Endodermal cell (in vitro differentiated cells): Measurements from ENCODE around the gene CHMP5. TPM values are rescaled to one million over a fixed set of nuclear protein-coding genes. Genes with fewer than 3 reads are reported as not detected.

Experiments used
- DNase-seq: peaks from one replicate; pipeline ENCODE4 v3.0.0-alpha.2; 2017
- H3K27ac ChIP-seq: 2 replicates; pipeline ENCODE4 v1.5.1; 2013; ENCODE audit warnings: mild to moderate bottlenecking, low read depth, low read length, moderate library complexity
- H3K27me3 ChIP-seq: 2 replicates; pipeline ENCODE4 v1.6.1; 2013; ENCODE audit warnings: mild to moderate bottlenecking, low read length, moderate library complexity; ENCODE audit not compliant: insufficient read depth, control insufficient read depth, poor library complexity, severe bottlenecking
- H3K36me3 ChIP-seq: 2 replicates; pipeline ENCODE4 v1.7.0; 2013; ENCODE audit warnings: mild to moderate bottlenecking, low read length, moderate library complexity; ENCODE audit not compliant: control insufficient read depth, insufficient read depth
- H3K4me1 ChIP-seq: one replicate; pipeline ENCODE4 v1.7.0; 2013; ENCODE audit warnings: low read length; ENCODE audit not compliant: control insufficient read depth, insufficient read depth
- H3K4me3 ChIP-seq: 2 replicates; pipeline ENCODE4 v1.5.1; 2013; ENCODE audit warnings: mild to moderate bottlenecking, low read length, moderate library complexity
- H3K9ac ChIP-seq: 2 replicates; pipeline ENCODE4 v1.6.1; 2013; ENCODE audit warnings: mild to moderate bottlenecking, low read length, moderate library complexity; ENCODE audit not compliant: poor library complexity, severe bottlenecking; ENCODE audit errors: extremely low read depth
- H3K9me3 ChIP-seq: 2 replicates; pipeline ENCODE4 v1.6.1; 2013; ENCODE audit warnings: mild to moderate bottlenecking, low read length, moderate library complexity; ENCODE audit not compliant: control insufficient read depth
- H3K27ac Mint-ChIP-seq: 2 replicates; pipeline ENCODE4 v1.8.0; 2020; ENCODE audit warnings: mixed read lengths
- H3K27me3 Mint-ChIP-seq: 2 replicates; pipeline ENCODE4 v1.8.0; 2021; ENCODE audit warnings: mild to moderate bottlenecking, mixed read lengths; ENCODE audit not compliant: insufficient read depth
- H3K36me3 Mint-ChIP-seq: 2 replicates; pipeline ENCODE4 v1.8.0; 2020; ENCODE audit warnings: low read depth, mixed read lengths
- H3K4me1 Mint-ChIP-seq: 2 replicates; pipeline ENCODE4 v1.8.0; 2020; ENCODE audit warnings: mixed read lengths
- H3K4me3 Mint-ChIP-seq: 2 replicates; pipeline ENCODE4 v1.8.0; 2020; ENCODE audit warnings: mild to moderate bottlenecking, moderate library complexity, mixed read lengths
- H3K9me3 Mint-ChIP-seq: 2 replicates; pipeline ENCODE4 v1.8.0; 2020; ENCODE audit warnings: mild to moderate bottlenecking, mixed read lengths
- CTCF ChIP-seq: fragments of 200-600 bp; sonication (generic); conservative IDR thresholded peaks from 2 replicates; pipeline ENCODE4 v1.5.0; 2021; ENCODE audit warnings: antibody characterized with exemption, mild to moderate bottlenecking
- WGBS, 2 experiments: methylation state at CpG; one replicate each; pipeline versions ENCODE4 v1.1.5 to v1.1.7; 2013; ENCODE audit warnings: missing lambda C conversion rate in 2 of 2, mixed read lengths in 1 of 2; ENCODE audit not compliant: insufficient coverage in 1 of 2, insufficient read length in 1 of 2; 5-methylcytosine and 5-hydroxymethylcytosine counted together
- total RNA-seq, 2 donors: library from RNA; stranded (reverse); fragmentation: NEBNext Ultra II Directional in 1 of 2; extraction: Animal tissue kit (Norgen Biotek cat#: 25700) in 1 of 2; gene quantifications; 2 replicates in 1 of 2; 3 replicates in 1 of 2; pipeline ENCODE4 v1.2.1, GENCODE V29; 2021

The CHMP5 gene
- total RNA-seq, 2 donors from 2014 or later, result 62.9 to 80.2 TPM

- Histone ChIP-seq H3K27ac (peak overlapping the region; percentile 45), H3K4me3 (peak overlapping the region; percentile 96), H3K36me3 (peaks cover 45% of the 10 kb centered on the region), H3K9ac (peak overlapping the region; percentile 79), H3K9me3 (no peaks in the 10 kb centered on the region), H3K4me1 (peaks cover 7% of the 10 kb centered on the region), H3K27me3 (no peaks in the 10 kb centered on the region)
- Mint-ChIP-seq H3K36me3 (peaks cover 31% of the 10 kb centered on the region), H3K4me3 (peak overlapping the region; percentile 81), H3K4me1 (peaks cover 25% of the 10 kb centered on the region), H3K27me3 (no peaks in the 10 kb centered on the region), H3K27ac (peak overlapping the region; percentile 53), H3K9me3 (no peaks in the 10 kb centered on the region)
- 0% methylated on average over 28 to 37 of the region's 37 CpGs for WGBS, 2 experiments
- no peak for DNase-seq
- no peak for TF ChIP-seq CTCF
Observed at GRCh38 chr9:33264003-33264472, 811 bp upstream of the CHMP5 start.

GRCh38 chr9:33265211-33265865 lies 489 bp downstream of the CHMP5 start:
- Histone ChIP-seq H3K9ac (peak overlapping the region; percentile 67), H3K27ac (no peak overlapping the region), H3K4me1 (peaks cover 7% of the 10 kb centered on the region), H3K9me3 (no peaks in the 10 kb centered on the region), H3K27me3 (no peaks in the 10 kb centered on the region), H3K36me3 (peaks cover 39% of the 10 kb centered on the region), H3K4me3 (peak overlapping the region; percentile 99)
- Mint-ChIP-seq H3K4me3 (peak overlapping the region; percentile 81), H3K9me3 (no peaks in the 10 kb centered on the region), H3K4me1 (peaks cover 25% of the 10 kb centered on the region), H3K27ac (peak overlapping the region; percentile 96), H3K36me3 (peaks cover 24% of the 10 kb centered on the region), H3K27me3 (no peaks in the 10 kb centered on the region)
- no peak for TF ChIP-seq CTCF
- DNase-seq, result no peak
- WGBS, 2 experiments, result 26 to 28% methylated on average over 7 to 13 of the region's 13 CpGs

GRCh38 chr9:33267151-33267767 lies 2.4 kb downstream of the CHMP5 start:
- peaks cover 38% of the 10 kb centered on the region for H3K36me3 ChIP-seq
- Mint-ChIP-seq H3K4me3 (no peak overlapping the region), H3K27ac (peak overlapping the region; percentile 6), H3K4me1 (peaks cover 25% of the 10 kb centered on the region), H3K27me3 (no peaks in the 10 kb centered on the region), H3K36me3 (peaks cover 31% of the 10 kb centered on the region), H3K9me3 (no peaks in the 10 kb centered on the region)
- H3K9me3 ChIP-seq, result no peaks in the 10 kb centered on the region
- H3K9ac ChIP-seq, result no peak overlapping the region
- no peak for DNase-seq
- no peak overlapping the region for H3K27ac ChIP-seq
- H3K4me3 ChIP-seq, result peak overlapping the region; percentile 56
- no peak for TF ChIP-seq CTCF
- H3K27me3 ChIP-seq, result no peaks in the 10 kb centered on the region
- H3K4me1 ChIP-seq, result peaks cover 7% of the 10 kb centered on the region
